OCI-M2 (cell line): Measurements from ENCODE around the gene PRRC2B.

ENCODE experiments used
- DNase-seq: peaks from one replicate; lab custom pipeline; 2025; ENCODE audit not compliant: unreplicated experiment; lab: John Stamatoyannopoulos, UW

The PRRC2B gene

DNA sequence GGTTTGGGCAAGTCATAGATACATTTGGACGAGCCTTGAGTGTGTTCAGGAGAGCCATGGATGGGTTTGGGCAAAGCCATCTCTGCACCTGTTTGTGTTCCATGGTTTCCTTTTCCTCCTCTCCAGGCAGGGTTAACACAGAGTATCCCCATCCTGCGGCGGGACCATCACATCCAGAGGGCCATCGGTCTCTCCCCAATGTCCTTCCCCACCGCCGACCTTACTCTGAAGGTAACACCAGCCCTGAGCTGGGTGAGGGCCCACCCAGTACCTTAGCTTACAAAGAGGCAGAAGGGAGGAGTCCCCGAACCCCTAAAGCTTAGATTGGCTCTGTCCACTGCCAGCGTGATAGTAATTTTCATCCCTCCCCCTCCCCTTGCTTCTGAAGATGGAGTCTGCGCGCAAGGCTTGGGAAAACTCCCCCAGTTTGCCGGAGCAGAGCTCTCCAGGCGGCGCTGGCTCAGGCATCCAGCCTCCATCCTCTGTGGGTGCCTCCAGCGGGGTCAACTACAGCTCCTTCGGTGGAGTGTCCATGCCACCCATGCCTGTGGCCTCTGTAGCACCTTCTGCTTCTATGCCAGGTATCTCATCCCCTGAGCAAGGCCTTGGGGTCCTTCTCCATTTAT lies 90.8 kb downstream of the PRRC2B start:
- no peak for DNase-seq

DNA sequence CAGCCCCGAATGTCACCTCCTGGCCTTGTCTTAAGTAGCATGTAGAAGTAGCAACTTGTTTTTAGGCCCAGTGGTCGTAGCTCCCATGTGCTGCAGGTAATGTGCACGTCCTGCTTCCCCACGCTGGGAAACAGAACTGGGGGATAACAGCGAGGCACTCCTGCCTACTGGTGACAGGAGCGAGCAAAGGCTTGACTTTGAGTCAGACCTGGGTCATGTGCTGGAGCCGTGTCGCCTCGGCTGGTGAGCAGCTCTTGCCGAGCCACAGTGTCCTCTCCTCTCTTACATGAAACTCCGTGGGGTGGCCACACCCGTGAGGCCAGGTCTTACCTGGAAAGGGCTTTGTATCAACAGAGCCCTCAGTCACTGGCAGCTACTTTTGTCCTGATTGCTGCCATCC lies 91.3 kb downstream of the PRRC2B start:
- DNase-seq = no peak

DNA sequence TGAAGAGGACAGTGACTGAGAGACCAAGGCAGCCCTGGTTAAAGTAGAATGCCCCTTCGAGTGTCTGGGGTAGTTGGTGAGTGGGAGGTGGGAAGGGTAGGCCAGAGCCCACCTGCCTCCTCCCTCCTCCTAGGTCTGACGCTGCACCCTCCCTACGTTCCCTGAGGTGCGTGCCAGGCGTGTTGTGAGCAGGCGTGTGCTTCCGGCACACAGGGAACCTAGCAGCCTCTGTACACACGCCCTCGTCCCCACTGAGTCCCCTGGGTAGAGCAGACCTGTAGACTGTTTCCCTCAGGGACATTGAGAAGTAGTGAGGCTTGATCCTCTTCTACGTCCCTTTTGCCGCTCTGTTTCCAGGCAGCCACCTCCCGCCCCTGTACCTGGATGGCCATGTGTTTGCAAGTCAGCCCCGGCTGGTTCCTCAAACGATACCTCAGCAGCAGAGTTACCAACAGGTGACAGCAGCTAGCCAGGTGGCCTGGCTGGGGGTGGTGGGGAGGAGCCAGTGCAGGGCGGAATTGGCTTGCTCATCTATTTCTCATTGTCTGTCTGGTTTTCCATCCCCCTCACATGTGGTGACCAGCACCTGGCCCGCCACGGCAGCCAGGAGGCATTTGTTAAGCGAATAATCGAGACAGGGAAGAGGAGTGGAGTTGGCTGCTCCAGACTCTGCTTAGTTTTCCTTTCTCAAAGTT lies 92.0 kb downstream of the PRRC2B start:
- no peak for DNase-seq

DNA sequence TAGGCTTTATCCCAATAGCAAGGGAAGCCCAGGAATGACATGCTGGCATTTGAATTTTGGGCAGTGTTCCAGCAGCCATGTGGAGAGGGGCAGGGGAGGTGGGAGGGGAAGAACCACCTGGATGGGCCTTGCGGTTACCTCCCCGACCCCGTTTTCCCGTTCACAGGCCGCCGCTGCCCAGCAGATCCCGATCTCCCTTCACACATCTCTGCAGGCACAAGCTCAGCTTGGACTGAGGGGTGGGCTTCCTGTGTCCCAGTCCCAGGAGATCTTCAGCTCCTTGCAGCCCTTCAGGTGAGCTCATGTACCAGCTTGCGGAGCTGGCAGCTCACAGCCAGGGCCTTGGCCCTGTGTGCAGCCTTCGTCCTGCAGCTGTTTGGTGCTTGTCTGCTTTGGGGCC lies 93.1 kb downstream of the PRRC2B start:
- no peak for DNase-seq

DNA sequence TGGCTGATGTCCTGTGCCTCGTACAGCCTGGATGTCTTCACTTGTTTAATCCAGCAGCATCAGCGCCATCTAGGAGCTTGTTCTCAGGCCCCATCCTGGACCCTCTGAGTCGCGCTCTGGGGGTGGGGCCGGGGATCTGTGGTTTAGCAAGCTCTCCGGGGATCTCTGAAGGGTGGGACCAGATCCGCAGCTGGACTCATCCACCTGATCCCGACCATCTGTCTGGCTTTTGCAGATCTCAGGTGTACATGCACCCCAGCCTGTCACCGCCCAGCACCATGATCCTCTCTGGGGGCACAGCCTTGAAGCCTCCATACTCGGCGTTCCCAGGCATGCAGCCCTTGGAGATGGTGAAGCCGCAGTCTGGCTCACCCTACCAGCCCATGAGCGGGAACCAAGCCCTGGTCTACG lies 93.7 kb downstream of the PRRC2B start:
- DNase-seq = no peak

DNA sequence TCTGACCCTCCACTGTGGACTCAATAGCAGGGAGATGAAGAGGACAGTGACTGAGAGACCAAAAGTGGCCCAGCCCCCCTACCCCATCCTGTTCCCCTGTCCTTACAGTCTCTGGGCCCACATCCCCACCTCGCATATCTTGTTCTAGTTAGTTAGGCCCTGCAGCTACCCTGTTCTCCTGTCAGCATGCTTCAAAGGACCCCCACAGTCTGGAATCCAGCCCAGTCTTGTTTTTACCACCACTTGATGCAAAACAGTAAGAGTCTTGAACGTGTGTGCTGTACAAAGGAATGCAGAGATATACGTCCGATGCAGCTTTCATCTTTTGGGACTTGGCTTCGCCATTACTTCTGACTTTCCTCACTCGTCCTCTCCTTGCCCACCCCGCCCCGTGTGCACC lies 96.6 kb downstream of the PRRC2B start:
- no peak for DNase-seq

DNA sequence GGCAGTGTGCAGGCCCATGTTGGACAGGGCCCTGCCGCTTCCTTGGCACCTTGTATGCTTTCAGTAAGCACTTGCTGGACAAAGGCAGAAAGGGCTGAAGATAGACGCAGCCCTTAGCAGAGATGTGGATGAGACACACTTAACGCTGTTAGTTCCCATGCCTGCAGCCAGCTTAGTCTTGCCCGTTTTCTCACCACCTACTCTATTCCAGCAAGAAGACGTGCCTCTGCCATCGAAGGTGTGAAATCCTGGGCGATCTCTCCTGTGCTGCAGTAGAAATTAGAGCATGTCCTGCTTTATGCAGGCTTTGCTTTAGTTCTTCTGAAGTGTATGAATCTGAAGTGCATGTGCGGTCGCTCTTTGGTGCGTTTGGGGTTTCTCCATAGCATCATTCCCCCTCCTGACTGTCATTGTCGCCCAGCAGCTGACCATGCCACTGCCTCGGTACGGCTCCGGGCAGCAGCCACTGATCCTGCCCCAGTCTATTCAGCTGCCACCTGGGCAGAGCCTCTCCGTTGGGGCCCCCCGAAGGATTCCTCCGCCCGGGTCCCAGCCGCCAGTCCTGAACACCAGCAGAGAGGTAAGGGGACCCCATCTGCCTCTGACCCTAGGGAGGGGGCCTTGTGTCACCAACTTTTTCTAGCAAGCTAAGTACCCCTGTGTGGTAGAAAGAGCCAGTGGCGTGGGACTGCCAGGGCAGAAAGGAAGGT lies 97.3 kb downstream of the PRRC2B start:
- no peak for DNase-seq

DNA sequence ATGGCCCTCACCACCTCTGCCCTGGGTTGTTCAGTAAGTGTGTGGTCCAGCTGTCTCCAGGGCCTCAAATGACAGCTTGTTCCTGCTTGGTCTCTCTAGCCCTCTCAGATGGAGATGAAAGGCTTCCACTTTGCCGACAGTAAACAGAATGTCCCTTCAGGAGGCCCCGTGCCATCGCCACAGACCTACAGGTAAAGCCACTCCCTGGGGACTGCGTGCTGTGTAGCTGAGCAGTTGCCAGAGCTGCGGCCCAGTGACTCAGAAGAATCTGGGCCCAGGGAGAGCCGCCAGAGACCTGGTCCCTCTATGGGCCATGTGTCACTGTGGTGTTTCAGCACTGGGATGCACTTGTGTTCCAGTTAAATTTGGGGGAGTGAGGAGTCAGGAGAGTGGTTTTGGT lies 98.2 kb downstream of the PRRC2B start:
- DNase-seq = no peak

DNA sequence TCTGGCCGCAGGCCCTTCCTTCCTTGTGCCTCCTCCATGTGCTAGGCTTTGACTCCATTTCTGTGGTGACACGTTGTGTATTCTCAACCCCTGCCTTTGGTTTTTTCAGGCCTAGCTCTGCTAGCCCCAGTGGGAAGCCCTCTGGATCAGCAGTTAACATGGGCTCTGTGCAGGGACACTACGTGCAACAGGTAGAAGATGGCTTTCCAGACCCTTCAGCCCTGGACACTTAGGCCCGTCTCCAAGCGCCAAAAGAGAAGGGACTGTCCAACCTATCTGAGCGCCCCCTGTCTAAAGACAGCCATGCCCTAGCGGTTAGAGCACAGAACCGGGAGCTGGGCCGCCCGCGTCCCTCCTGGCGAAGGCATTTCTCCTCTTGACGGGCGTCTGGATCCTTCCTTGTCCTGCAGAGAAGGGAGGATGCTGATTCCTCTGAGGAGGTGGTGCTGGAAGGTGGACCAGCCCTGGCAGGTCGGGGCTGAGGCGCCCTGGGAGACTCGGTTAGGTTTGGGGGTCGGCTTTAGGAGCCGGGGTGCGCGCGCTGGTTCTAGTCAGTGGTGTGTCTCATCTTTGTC lies 100.5 kb downstream of the PRRC2B start:
- no peak for DNase-seq

DNA sequence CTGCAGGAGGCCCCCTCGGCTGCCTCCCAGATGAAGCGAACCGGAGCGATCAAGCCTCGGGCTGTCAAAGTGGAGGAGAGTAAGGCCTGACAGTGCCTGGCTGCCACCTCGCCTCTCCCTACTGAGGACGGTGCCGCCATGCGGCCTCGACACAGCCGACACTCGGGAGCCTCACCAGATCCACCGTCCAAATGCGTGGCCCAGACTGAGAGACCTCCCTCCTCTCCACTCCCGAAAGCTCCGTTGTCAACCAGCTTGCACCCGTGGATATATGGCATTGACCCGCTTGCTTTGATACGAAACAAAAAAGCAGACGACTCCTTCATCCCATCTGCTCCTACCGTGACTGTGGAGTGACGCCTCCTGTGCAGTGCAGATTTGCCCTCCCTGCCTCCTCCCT lies 101.9 kb downstream of the PRRC2B start:
- DNase-seq = no peak

DNA sequence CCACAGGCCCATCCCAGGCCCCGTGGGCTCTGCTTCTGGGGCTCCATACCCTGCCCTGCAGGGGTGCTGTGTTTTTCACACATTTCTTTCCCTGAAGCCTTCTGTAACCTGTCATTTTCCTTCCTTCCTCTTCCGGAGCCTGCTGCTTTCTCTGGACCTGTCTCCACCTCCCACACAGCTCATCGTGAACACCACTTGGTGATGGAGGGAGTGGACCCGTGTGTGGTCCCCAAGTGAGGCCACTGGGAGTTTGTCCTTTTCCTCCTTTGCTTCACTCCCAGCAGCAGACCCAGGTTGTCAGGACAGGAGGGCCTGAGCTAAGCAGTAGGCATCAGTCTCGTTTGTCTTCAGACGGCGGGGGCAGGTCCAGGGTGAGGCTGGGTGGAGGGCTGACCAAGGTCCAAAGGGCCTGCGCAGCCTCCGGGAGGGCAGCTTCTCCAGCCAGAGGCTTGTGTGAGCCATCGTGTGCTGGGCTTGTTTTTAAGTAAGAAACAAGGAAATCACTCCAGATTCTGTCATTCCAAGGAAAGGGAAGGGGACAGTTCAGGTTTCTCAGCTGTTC lies 103.0 kb downstream of the PRRC2B start:
- DNase-seq = no peak

DNA sequence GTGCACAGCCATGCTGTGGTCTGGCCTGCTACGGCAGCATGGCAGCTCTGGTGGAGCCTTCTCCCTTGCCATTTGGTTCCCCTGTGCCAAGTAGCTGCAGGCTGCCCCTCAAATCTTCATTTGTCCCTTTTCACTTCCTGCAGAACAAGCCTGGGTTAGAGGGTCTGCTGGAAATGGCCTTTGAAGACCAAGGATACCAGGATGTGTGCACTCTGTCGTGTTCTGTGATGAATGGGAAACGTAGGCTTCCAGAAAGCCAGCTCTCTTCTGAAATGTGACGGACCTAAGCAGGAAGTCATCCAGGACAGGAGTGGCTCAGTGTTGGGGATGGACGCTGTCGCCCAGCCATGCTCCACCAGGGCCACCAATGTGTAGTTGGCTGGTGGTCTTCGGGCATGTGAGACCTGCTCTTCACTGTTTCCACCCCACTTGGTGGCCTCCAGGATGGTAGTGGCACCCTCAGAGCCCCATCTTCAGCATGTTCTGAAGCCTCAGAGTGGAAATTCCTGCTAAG lies 105.4 kb downstream of the PRRC2B start:
- DNase-seq = no peak

DNA sequence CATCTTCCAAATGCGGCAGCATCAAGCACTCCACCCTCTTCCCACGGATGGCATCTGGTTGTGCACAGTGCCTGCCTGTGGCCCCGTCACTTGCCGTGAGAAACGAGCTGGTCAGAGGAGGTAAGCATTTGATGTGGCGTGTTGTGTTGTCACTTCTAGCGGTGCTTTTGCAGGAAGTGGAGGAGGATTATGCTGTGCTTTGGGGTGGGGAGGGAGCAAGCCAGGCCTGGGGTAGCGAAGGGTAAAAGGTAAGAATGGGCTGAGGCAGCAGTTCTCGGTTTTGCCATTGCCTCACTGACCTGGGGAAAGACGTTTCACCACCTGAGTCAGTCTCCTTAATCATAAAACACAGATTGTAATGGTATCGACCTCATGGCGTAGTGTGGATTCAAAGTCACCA lies 106.5 kb downstream of the PRRC2B start:
- no peak for DNase-seq

DNA sequence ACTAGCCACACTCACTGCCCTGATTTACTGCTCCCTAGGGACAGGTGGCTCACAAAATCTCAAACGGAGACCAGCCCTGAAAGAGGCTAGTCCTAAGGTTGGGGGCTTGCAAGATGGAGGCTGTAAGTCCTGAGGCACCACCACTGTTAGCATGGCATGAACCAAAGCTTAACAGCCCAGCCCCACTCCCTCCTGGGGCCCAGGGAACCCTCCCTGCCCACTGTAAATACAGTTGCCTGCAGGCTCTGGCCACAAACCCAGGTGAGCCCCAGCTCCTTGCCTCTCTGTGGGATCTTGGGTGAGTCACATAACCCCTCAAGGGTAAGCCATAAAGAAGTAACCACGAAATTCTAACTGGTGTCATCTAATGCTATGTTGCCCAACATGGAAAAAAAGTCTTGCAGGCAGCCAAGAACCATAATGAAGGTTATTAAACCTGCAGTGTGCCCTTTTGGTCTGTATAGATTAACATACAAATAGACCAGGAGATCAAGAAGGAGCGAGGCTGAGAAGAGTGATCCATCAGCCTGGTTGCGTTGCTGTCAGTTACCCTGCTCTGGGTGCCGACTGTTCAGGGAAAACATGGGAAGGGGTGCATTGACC lies 107.2 kb downstream of the PRRC2B start:
- DNase-seq = no peak

DNA sequence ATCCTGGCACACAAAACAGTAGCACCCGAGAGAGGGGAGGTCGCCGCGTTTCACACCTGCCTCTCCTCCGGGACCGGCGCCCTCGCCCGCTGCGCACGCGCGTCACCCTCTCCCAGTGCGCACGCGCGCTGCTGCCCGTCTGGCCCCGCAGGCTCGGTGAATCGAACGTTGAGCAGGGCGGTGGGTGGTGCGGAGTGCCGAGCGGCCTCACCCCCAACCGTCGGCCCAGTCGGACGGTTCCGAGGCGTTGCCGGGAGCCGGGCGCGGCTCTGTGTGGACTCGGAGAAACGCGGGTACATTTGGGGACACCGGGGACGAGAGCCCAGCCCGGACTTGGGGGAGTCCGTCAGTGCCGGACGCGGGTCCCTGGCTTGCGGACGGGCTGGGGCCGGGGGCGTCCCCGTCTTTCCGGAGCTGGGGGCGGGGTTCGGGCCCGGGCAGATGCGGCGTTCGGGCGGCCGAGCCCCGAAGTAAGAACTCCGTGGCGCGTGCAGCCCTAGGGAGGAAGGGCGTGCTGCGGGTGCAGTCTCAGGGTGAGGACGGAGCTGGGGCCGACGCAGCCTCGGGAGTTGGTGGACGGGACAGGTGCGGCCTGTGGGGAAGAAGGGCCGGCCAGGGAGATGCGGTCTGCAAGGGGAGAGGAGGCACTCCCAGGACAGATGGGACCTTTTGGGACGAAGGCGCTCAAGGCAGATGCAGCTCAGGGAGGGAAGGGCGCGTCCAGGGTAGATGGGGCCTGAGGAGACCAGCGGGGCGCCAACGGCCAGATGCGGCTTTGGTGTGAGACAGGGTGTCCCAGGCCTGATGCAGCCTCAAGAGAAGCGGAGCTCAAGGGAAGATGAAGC lies 109.1 kb downstream of the PRRC2B start, which contains the start of gene POMT1:
Gene POMT1, plus strand, starts transcription at position 138 of the 845 bp plus-strand sequence. CDS start 1,301 bp downstream, outside the sequence.
- DNase-seq = no peak

DNA sequence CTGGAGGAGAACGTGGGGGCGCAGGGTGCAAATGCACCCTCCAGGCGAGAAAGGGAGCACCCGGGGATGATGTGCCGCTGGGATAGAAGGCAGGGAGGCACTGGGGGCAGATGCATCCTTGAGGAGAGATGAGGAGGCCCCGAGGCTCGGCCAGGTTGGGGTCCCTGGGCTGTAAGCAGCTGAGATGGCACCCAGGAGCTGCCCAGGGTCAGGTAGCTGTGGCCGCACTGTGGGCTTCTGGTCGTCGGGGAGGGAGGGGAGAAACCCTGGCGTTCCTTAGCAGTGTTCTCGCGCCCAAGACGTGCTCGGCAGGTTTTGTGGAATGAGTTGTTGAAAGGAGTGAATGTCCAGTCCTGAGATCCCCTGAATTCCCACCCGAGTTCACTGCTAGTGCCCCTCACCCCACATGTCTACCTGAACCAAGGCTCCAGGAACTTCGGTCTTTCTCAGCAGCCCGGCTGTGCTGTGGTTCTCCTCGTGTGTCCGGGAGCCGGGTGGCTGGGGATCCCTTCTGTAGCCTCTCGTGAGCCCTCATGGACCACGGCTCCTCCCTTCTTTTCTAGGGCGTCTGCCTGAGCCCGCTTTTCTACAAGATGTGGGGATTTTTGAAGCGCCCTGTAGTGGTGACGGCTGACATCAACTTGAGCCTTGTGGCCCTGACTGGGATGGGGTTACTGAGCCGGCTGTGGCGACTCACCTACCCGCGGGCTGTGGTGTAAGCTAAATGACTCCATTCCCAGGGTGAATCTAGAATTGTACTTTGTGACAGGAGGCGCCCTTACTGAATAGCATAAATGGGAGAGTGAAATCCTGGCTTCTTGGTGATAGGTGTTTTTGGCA lies 110.0 kb downstream of the PRRC2B start:
- DNase-seq = no peak

DNA sequence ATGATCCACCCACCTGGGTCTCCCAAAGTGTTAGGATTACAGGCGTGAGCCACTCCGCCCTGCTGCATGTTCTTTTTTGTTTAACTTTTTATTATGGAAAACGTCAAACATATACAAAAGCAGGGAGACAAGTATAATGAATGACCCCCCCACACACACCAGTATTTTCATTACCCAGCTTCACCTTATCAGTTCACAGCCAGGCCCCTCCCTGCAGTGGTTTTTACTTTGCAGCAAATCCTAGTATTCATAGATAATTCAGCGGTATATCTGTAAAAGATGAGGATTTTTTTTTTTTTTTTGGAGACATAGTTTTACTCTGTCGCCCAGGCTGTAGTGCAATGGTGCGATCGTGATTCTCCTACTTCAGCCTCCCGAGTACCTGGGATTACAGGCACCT lies 111.1 kb downstream of the PRRC2B start:
- no peak for DNase-seq

DNA sequence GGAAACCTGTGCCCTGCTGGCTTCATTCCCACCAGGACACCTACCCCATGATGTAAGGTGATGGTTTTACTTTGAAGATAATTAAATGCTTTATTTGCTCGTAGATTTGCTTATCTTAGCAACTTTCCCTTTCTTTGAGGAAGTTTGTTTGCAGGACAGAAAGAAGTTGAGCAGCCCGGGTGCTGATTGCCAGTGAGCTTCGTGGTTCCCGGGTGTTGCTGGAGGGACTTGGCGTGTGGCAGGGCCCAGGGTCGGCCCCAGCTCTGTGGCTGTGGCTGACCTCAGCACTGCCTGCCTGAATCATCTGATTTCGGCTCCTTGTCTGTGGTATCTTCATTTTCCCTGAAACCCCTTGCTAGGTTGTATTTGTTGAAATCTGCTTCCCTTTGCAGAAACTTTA lies 117.5 kb downstream of the PRRC2B start:
- DNase-seq = no peak

DNA sequence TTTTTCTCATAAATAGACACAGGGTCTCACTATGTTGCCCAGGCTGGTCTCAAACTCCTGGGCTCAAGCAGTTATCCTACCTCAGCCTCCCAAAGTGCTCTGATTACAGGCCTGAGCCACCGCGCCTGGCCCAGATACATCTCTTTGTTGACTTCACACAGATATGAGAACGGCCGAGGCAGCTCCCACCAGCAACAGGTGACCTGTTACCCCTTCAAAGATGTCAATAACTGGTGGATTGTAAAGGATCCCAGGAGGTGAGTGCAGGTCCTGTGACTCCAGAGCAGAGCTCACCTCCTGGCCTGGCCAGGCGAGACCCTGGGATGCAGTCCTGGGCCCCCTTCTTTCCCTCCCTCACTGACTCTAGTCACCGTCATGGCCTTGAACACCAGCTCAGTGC lies 118.0 kb downstream of the PRRC2B start:
- DNase-seq = no peak
